Left renal cortex interstitium (tissue), 4 donors: ENCODE results near the gene STAT3. TPM values are rescaled to one million over a fixed set of nuclear protein-coding genes. Genes with fewer than 3 reads are reported as not detected.
"Not testable (repeated sequence)": the region's sequence is repeated elsewhere in the genome, so short reads cannot be mapped to it uniquely, and the experiment has no call there.

Experiments
- DNase-seq, 4 donors: peaks; one replicate each; pipeline ENCODE4 v3.0.0-alpha.2; 2013; ENCODE audit warnings: low read depth in 4 of 4, low spot score in 2 of 4, missing footprints in 1 of 4
- polyA plus RNA-seq, 4 donors: library from polyadenylated mRNA; unstranded; fragments of 120-200 nt; gene quantifications; one replicate each; pipeline ENCODE4 v1.2.1, GENCODE V29; 2013; ENCODE audit not compliant: insufficient read length in 4 of 4

Gene STAT3
- polyA plus RNA-seq, 4 donors = 58.2 to 71.3 (median 61.9) TPM

DNA sequence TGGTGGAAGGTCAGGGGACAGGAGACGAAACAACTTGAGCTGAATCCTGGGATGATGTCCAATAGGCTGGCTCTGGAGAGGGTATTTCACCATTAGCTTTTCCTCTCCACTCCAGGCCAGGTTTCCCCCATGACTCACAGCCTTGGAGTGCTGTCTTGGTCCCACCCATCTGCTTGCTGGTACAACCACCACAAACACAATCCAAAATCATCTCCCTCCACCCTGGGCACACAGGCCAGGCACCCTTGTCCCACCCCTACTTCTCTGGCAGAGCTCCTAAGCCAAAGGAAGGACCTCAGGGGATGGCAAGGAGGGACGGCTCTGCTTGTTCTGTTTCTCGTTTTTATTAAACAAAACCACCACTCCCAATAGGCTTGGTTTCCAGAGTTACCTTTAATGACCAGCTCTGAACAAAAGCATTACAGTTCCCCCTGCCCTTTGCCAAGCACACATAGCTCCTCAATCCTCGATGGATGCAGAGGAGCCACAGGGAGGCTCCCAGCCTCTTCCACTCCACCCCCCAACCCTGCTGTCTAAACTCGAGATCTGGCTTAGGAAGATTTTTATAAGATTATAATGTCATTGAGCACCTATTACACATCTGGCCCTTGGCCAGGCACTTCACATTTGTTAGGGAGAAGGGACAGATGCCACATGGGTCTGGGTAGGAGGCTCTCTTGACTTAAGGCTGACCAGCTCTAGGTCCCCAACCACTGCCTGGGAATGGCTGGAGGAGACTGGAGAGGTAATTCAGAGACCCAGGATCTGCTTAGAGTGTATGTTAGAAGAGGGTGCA is 21.5 kb upstream of the STAT3 start:
- DNase-seq = no peak

DNA sequence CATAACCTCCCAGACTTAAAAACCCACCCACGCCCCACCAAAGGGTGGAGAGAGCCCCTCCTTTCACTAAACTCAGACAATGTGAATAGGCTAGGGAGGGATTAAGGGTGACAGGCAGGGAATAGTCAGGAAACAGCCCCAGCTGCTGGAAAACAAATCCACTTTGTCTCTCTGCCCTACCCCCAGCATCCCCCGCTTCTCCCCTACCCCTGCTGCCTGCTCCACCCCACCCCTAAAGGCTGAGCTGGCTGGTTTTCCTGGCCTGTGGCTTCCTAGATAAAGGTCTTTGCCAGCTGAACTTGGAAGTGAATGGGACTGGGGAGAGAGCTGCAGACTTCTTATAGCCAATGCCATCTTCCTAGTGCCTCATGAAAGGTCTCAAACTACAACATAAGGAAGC is 19.8 kb upstream of the STAT3 start:
- DNase-seq = no peak

DNA sequence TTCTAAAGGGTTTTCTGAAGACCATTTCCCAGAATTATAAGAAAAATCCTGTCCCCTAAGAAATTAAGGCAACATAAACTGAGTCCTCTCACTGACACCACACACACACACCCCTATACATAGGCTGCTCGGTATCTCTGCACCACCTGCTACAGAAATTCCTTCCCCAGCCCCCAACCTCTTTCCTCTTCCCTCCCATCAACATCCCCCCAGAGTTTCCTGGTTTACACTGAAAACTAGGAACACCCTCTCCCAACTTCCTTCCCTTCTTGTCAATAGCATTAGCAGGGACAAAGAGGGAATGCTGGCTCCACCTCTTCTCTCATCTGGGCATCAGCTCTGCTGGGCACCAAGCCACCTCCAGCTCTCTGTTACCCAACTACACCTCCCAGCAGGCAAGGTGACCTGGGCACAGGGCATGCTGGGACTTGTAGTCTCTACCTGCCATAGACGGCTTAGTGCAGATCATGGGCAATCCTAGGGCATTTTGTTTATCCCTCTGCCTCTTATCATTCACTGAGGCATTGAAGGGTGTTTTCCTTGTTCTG is 19.1 kb upstream of the STAT3 start:
- no peak for DNase-seq

DNA sequence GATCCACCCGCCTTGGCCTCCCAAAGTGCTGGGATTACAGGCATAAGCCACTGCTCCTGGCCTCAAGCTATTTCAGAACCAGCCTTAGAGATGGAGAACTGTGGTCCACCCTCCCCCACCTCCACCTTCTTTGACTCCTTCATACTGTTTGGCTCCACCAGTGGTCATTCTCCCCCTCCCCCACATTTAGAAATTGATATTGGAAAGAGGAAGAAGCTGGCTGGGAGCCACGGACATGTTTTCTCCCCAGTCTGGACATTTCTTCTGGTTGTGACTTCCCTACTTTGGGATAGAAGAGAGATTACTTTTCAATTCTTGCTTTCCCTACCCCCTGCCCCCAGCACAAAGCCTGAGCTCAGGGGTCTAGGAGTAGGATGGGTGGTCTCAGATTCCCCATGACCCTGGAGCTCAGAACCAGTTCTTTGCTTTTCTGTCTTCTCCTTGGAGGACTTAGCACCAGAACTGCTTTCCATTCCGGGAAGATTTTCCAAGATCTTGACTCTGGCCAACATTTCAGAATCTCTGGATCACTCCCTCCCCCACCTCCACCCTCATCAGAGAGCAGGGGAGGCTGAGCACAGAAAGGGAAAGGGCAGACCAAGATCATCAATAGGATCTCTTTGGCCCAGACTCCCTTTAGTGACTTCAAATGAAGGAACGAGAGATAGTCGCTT is 18.5 kb upstream of the STAT3 start:
- no peak for DNase-seq

DNA sequence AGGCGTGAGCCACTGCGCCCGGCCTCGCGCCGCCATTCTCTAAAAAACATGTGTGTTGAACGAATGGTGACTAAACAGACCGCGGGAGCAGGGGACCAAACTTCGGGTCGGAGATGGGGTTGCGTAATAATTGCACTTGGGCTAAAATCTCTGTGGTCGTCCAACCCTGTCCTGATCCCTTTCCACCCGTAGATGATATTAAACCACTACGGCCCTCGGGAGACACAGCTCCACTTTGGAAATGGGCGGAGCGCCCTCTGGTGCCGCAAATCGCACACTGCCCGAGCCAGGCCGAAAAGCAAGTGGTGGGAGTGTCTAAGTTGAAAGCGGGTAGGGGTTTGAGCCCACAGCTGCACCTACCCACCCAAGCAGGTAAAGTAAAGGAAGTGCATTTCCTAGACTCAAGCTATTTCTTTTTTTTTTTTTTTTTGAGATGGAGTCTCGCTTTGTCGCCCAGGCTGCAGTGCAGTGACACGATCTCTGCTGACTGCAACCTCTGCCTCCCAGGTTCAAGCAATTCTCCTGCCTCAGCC is 17.8 kb upstream of the STAT3 start:
- no peak for DNase-seq

DNA sequence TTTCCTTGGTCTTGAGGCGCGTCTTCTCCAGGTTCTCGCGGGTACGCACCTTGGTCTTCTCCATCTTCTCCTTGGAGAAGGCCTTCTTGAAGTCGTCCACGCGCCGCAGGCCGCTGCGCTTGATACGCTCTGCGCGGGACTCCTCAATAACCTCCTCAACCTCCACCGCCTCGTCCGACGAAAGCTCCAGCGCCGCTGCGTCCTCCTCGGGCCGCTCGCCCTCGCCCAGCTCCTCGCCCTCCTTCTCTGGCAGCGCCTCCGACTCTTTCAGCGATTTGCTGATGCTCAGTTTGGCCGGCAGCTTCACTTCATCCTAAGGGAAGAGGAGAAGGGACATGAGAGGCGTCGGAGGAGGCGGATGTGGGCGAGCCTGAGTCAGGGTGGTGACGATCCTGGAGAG is 16.8 kb upstream of the STAT3 start:
- DNase-seq = no peak

DNA sequence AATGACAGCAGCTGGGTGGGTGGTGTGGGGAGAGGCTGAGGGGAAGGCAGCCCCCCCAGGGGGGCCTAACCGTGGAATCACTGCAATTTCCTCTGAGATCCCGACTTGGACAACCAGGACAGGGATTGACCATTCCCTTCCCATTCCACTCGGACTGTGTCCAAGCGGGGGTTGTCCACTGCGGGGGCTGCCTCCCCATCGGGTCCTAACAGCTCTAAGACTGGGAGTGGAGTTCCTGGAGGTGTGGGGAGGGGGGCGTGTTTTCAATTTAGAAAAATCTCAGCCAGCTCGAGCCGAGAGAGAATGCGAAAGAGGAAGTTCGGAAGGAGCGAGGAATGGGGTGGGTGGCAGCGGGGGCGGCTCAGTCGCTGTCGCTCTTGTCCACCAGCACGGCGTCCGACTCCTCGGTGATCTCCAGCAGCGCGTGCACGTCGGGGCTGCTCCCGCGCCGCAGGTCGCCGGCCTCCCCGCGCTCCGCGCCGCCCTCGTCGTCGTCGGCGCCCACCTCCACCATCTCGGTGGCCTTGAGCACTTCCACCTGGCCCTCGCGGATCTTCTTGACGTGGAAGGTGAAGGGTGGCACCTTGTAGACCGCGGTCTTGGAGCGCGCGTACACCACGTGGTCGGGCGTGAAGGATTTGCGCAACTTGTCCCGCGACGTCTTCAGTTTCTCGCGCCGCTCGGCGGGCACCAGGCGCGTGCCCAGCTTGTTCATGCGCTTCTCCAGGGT is 16.2 kb upstream of the STAT3 start:
- DNase-seq = no peak

DNA sequence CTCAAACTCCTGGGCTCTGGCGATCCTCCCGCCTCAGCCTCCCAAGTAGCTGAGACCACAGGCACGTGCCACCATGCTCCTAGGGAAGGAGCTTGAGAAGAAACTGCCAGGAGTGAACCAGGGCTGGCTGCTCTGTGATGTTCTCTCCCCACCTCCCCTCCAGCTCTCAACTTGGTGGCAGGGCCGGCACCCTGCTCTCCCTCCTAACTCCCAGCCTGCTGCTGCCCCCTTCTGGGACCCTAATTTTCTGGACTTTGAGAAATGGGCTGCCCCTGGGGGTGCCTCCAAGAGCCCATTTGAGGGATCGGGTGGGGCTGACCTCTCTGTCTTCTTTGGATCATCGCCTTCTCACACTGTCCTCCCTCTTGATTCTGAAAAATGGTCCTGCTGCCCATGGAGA is 14.9 kb upstream of the STAT3 start:
- DNase-seq = no peak

DNA sequence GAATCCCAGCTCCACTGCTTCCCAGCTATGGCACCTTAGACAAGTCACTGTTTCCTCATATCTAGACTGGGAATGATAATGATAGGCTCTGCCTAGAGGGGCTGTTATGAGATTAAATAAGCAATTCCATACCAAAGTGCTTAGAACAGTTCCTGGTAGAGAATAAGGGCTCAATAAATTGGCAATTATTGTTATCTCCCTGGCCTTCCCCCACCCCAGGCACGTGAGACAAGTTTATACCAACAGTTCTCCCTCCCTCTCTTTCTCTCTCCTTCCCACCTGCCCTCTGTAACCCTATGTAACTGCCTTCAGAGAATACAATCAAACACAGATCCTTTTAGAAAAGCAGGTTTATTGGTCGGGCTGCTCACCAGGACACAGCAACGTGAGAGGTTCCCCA is 13.9 kb upstream of the STAT3 start:
- DNase-seq = no peak

DNA sequence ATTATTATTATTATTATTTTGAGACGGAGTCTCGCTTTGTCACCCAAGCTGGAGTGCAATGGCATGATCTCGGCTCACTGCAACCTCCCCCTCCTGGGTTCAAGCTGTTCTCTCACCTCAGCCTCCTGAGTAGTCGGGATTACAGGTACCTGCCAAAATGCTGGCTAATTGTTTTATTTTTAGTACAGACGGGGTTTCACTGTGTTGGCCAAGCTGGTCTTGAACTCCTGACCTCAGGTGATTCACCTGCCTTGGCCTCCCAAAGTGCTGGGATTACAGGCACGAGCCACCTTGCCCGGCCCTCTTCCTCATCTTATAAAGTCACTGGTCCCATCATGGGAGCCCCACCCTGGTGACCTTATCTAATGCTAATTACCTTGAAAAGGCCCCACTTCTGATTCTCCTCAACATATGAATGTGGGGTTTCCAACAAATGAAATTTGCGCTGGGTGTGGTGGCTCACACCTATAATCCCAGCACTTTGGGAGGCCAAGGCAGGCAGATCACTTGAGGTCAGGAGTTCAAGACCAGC is 12.7 kb upstream of the STAT3 start:
- DNase-seq = not testable (repeated sequence)

DNA sequence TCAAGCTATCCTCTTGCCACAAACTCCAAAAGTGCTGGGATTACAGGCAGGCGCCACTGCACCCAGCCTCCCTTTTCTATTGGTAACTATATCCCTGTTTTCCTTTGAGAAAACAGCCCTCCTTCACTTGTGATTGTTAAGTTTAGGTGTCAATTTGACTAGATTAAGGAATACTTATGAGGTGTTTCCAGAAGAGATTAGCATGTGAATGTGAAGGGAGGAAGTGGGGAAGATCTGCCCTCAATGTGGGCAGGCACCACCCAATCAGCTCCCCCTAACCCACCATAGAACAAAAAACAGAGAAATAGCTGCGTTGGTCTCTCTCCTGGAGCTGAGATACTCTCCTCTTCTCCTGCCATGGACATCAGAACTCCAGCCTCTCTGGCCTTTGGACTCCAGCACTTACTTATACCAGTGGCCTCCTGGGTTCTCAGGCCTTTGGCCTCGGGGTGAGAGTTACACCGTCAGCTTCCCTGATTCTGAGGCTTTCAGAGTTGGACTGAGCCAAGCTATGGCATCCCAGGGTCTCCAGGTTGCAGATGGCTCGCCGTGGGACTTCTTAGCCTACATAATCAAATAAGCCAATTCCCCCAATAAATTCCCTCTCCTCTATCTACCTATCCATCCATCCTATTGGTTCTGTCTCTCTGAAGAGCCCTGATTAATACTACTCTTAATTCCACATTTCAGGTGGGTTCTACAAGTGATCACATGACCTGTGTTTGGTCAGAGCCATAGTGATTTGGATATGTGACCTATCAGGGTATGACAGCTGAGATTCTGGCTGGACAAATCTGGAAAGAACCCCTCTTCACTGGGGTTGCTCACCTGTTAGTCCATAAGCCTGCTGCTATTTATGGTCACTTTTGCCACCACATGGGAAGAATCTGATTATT is 12.0 kb upstream of the STAT3 start:
- no peak for DNase-seq

DNA sequence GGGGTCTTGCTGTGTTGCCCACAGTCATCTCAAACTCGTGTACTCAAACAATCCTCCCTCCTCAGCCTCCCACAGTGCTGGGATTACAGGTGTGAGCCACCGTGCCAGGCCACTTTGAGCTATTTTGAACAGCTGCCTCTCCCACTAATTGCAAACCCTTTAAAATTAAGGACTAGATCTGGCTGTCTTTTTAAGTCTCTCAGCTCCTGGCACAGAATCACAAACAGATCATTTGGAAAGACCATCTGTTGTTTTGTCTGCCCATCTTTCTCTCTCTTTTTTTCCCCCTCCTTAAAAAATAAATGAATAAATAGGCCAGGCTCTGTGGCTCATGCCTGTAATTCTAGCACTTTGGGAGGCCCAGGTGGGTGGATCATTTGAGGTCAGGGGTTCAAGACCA is 10.9 kb upstream of the STAT3 start:
- DNase-seq = no peak

DNA sequence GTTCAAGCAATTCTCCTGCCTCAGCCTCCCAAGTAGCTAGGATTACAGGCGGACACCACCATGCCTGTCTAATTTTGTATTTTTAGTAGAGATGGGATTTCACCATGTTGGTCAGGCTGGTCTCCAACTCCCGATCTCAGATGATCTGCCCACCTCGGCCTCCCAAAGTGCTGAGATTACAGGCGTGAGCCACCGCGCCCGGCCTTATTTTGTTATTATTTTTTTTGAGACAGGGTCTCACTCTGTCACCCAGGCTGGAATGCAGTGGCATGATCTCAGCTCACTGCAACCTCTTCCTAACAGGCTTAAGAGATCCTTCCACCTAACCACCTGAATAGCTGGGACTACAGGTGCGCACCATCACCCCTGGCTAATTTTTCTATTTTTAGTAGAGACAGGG is 7.4 kb upstream of the STAT3 start:
- not testable (repeated sequence) for DNase-seq

DNA sequence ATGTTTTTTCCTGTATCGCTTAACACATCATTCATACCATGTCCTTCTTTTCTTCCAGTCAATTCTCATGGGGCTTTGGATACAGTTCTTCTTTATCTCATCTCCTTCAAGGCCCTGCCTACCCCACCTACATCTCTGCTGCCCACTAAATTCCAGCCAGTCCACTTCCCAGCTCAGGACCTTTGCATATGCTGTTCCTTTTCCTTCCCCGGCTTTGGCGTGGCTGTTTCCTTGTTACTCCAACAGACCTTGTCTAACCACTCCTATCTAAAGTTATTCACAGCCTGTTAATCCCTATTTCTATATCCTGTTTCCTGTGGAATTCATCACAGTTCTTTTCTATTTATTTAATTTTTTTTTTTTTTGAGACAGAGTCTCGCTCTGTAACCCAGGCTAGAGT is 6.6 kb upstream of the STAT3 start:
- no peak for DNase-seq

DNA sequence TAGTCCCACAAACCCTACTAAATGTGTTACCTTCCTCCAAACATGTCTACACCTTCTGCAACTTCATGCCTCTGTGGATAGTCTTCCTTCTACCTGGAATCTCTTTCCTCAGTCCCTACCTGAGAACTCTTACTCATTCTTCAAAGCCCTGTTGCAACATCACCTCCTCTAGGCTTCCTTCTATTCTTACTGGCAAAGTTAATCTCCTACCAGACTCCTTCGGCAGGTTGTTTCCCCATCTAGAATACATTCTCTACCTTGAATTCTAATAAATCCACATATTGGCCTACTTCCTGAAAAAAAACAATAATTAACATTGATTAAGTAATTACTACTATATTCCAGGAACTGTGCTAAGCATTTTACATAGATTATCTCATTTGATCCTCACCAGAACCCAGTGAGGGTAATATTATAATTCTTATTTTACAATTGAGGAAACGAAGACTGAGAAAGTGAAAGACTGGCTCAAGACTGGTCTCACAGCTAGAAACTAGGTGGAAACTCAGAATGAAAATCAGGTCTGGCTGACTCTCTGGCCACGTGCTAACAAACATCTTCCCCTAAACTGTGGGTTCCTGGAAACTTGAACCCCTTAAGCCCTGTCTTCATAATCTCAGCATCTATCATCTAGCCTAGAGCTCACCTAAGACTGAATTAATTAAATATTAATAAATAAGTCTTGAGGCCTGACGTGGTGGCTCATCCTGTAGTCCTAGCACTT is 4.6 kb upstream of the STAT3 start:
- no peak for DNase-seq

DNA sequence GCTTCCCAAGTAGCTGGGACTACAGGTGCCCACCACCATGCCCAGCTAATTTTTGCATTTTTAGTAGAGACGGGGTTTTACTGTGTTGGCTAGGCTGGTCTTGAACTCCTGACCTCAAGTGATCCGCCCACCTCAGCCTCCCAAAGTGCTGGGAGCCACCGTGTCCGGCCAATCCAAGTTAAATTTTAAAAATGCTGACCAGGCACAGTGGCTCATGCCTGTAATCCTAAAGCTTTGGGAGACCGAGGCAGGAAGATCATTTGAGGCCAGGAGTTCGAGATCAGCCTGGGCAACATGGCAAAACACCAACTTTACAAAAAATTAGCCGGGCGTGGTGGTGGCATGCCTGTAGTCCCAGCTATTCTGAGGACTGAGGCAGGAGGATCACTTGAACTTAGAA is 3.2 kb upstream of the STAT3 start:
- DNase-seq = not testable (repeated sequence)

DNA sequence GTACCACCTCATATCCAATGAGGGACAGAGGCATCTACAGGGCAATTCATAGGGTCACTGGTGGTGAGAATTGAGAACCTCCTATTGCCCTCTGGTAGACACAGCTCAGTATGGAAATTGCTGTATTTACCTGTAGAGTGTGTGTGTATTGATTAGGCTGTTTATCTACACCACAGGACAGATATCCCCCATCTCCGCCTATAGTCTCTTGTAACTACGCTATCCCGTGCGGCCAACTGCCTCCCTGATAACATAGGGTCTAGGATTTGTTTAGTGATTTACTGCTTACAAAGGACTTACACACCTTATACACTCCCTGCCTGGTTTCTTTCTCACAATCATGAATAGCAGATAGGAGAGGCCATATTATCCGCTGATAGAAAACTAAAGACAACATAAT is 1.7 kb upstream of the STAT3 start:
- no peak for DNase-seq

DNA sequence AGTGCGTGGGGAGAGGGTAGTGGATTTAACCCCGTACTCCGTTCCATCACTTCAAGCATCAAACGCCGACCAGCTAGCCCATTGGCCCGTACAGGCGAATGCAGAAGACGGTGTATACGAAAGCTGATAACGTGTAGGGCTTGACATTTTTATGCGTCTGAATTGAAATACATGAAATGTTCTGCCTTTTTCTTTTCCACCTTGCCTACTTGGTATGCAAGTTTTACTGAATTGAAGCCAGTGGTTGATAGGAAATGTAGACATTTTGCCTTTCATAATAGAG is 834 bp upstream of the STAT3 start:
- no peak for DNase-seq

DNA sequence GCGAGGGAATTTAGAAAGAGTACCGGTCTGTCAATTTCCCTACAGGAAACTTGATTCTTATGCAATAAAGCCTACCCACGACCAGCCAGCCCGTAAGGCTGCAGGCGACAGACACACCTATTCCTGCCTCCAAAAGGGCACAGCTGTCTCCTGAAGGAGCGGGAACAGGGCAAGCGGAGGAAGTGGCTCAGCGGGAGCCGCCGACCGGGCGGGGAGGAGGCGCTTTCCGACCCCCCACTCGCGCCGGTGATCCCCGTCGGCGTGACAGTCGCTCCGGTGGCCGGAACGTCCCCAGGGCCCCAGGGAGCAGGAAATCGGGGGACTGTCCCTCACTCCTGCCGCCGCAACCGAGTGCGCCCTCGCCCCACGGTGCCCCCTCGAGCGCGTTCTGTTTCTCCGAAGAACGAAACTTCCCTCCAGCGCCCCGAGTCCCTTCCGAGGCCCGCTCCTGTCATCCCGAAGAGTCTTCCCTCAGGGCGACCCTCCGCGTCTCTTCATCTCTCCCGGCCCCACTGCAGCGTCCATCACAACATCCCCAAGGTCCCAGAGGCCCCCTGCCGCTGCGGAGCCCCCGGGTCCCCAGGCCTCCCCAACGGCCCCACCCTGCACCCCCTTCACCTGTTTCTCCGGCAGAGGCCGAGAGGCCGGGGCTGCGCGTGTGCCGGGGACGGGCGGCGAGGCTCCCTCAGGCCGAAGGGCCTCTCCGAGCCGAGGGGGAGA is 421 bp downstream of the STAT3 start:
- DNase-seq = no peak
